Fibroblast of skin of scalp (primary cell): Measurements from ENCODE around the gene MOBP.

Experiments
- DNase-seq: peaks from one replicate; pipeline ENCODE4 v3.0.0-alpha.2; 2013

MOBP gene

GRCh38 chr3:39501059-39501458, 33.6 kb downstream of the MOBP start:
- no peak for DNase-seq

- no peak for DNase-seq
Observed at GRCh38 chr3:39501968-39502837, 34.7 kb downstream of the MOBP start.

GRCh38 chr3:39502838-39503145, 35.3 kb downstream of the MOBP start:
- no peak for DNase-seq

GRCh38 chr3:39505866-39506742, 38.6 kb downstream of the MOBP start:
- DNase-seq, result no peak

- DNase-seq, result no peak
Observed at GRCh38 chr3:39506863-39507262, 39.4 kb downstream of the MOBP start.

- DNase-seq, result no peak
Observed at GRCh38 chr3:39513791-39514369, 46.4 kb downstream of the MOBP start.

GRCh38 chr3:39515681-39516441, 48.4 kb downstream of the MOBP start:
- no peak for DNase-seq

GRCh38 chr3:39519103-39519502, 51.6 kb downstream of the MOBP start:
- no peak for DNase-seq

- no peak for DNase-seq
Observed at GRCh38 chr3:39519554-39520288, 52.2 kb downstream of the MOBP start.

GRCh38 chr3:39521456-39521855, 54.0 kb downstream of the MOBP start:
- DNase-seq, result no peak

- DNase-seq, result no peak
Observed at GRCh38 chr3:39524107-39524506, 56.6 kb downstream of the MOBP start.

- DNase-seq, result no peak
Observed at GRCh38 chr3:39528844-39529243, 61.4 kb downstream of the MOBP start.

- no peak for DNase-seq
Observed at GRCh38 chr3:39529577-39529976, 62.1 kb downstream of the MOBP start.

- no peak for DNase-seq
Observed at GRCh38 chr3:39531066-39531465, 63.6 kb downstream of the MOBP start.

- DNase-seq, result peak; percentile 20
Observed at GRCh38 chr3:39531665-39532064, 64.2 kb downstream of the MOBP start.

GRCh38 chr3:39532777-39533176, 65.3 kb downstream of the MOBP start:
- no peak for DNase-seq

GRCh38 chr3:39533226-39533625, 65.7 kb downstream of the MOBP start:
- DNase-seq, result no peak

GRCh38 chr3:39540162-39540921, 72.9 kb downstream of the MOBP start:
- no peak for DNase-seq

GRCh38 chr3:39541442-39541841, 74.0 kb downstream of the MOBP start:
- no peak for DNase-seq

- DNase-seq, result peak; percentile 14
Observed at GRCh38 chr3:39541917-39542329, 74.4 kb downstream of the MOBP start.

GRCh38 chr3:39542588-39542988, 75.1 kb downstream of the MOBP start:
- no peak for DNase-seq
